OCI-LY3 (cell line): ENCODE results near the gene PCK2.
A peak's percentile ranks its signal among the peaks of the same experiment; 100 is the strongest.

Experiments used
- H2AFZ ChIP-seq: fragments of 200-600, 300-600 bp; shearing (Covaris generic); 2 replicates; pipeline ENCODE4 v1.6.0; 2014; ENCODE audit warnings: antibody characterized with exemption, low read depth, low read length
- H3K27ac ChIP-seq: fragments of 200-600, 300-600 bp; sonication (generic); 2 replicates; pipeline ENCODE4 v1.5.1; 2014; ENCODE audit warnings: mild to moderate bottlenecking, low read length, moderate library complexity, mixed read lengths
- H3K27me3 ChIP-seq: fragments of 200-600, 300-600 bp; sonication (generic); 2 replicates; pipeline ENCODE4 v1.6.1; 2014; ENCODE audit warnings: low read depth, low read length, mixed read lengths
- H3K36me3 ChIP-seq: fragments of 200-600, 300-600 bp; sonication (generic); replicated peaks from 2 replicates; pipeline ENCODE3; 2014; ENCODE audit warnings: low read depth, low read length, mixed read lengths
- H3K4me1 ChIP-seq: fragments of 300-600, 200-600 bp; sonication (generic); 2 replicates; pipeline ENCODE4 v1.6.1; 2014; ENCODE audit warnings: low read length, mixed read lengths
- H3K4me2 ChIP-seq: fragments of 200-600, 300-600 bp; sonication (generic); 2 replicates; pipeline ENCODE4 v1.6.1; 2014; ENCODE audit warnings: low read length, mixed read lengths
- H3K4me3 ChIP-seq: fragments of 300-600, 200-600 bp; sonication (generic); 2 replicates; pipeline ENCODE4 v1.5.1; 2014; ENCODE audit warnings: antibody characterized with exemption, mild to moderate bottlenecking, low read length, moderate library complexity
- H3K79me2 ChIP-seq: fragments of 300-600, 200-600 bp; shearing (Covaris generic); 2 replicates; pipeline ENCODE4 v1.6.1; 2014; ENCODE audit warnings: mild to moderate bottlenecking, low read length, mixed read lengths
- H3K9ac ChIP-seq: fragments of 300-600, 200-600 bp; shearing (Covaris generic); 2 replicates; pipeline ENCODE4 v1.6.0; 2014; ENCODE audit warnings: mild to moderate bottlenecking, low read length, moderate library complexity
- H3K9me3 ChIP-seq: fragments of 200-600, 300-600 bp; shearing (Covaris generic); 2 replicates; pipeline ENCODE4 v1.6.1; 2014; ENCODE audit warnings: low read length, mixed read lengths; ENCODE audit not compliant: insufficient read depth
- H4K20me1 ChIP-seq: fragments of 200-600, 300-600 bp; sonication (generic); 2 replicates; pipeline ENCODE4 v1.6.1; 2016; ENCODE audit warnings: low read length, mixed read lengths; ENCODE audit not compliant: insufficient read depth
- CTCF ChIP-seq: fragments of 200-600, 300-600 bp; sonication (generic); IDR thresholded peaks from 2 replicates; pipeline ENCODE4 v1.5.1; 2014; ENCODE audit warnings: antibody characterized with exemption, low read length, low read depth
- EZH2phosphoT487 ChIP-seq: fragments of 200-600 bp; shearing (Covaris generic); IDR thresholded peaks from 2 replicates; pipeline ENCODE4 v1.6.1; 2018; ENCODE audit warnings: antibody characterized with exemption, mixed run types, low read depth

Gene PCK2

GRCh38 chr14:24135584-24135833 is 41.4 kb downstream of the PCK2 start:
- Histone ChIP-seq H3K9me3 (no peaks in the 10 kb centered on the region), H2AFZ (peak overlapping the region; percentile 82), H3K9ac (peak overlapping the region; percentile 78), H3K27ac (peak overlapping the region; percentile 38), H4K20me1 (no peaks in the 10 kb centered on the region; the same call in 1 of the 2 replicates), H3K36me3 (peaks cover 29% of the 10 kb centered on the region), H3K4me2 (peak overlapping the region; percentile 89), H3K27me3 (no peaks in the 10 kb centered on the region), H3K4me3 (peak overlapping the region; percentile 94), H3K4me1 (peaks cover 34% of the 10 kb centered on the region), H3K79me2 (peaks cover 46% of the 10 kb centered on the region)
- no peak for TF ChIP-seq EZH2phosphoT487
- TF ChIP-seq CTCF = no peak

GRCh38 chr14:24135834-24136683 is 41.9 kb downstream of the PCK2 start, which contains the start of gene PSME1:
PSME1 (plus strand) TSS chr14:24136194; CDS start chr14:24136263, 69 bp downstream.
- peaks cover 31% of the 10 kb centered on the region for H3K36me3 ChIP-seq
- H3K27me3 ChIP-seq = no peaks in the 10 kb centered on the region
- H3K27ac ChIP-seq = peak within 1 kb of the TSS; percentile 87
- H2AFZ ChIP-seq = peak within 1 kb of the TSS; percentile 82
- H3K4me1 ChIP-seq = peaks cover 28% of the 10 kb centered on the region
- peak within 1 kb of the TSS; percentile 98 for H3K9ac ChIP-seq
- TF ChIP-seq EZH2phosphoT487 = no peak
- no peak for TF ChIP-seq CTCF
- no peaks in the 10 kb centered on the region; the same call in 1 of the 2 replicates for H4K20me1 ChIP-seq
- peaks cover 51% of the 10 kb centered on the region for H3K79me2 ChIP-seq
- peak within 1 kb of the TSS; percentile 94 for H3K4me2 ChIP-seq
- H3K9me3 ChIP-seq = no peaks in the 10 kb centered on the region
- peak within 1 kb of the TSS; percentile 94 for H3K4me3 ChIP-seq

GRCh38 chr14:24136684-24137528 is 42.8 kb downstream of the PCK2 start:
- peak overlapping the region; percentile 94 for H3K4me2 ChIP-seq
- peaks cover 52% of the 10 kb centered on the region for H3K79me2 ChIP-seq
- H3K4me3 ChIP-seq = peak overlapping the region; percentile 94
- H4K20me1 ChIP-seq = no peaks in the 10 kb centered on the region; the same call in 1 of the 2 replicates
- no peaks in the 10 kb centered on the region for H3K9me3 ChIP-seq
- TF ChIP-seq CTCF (no peak), EZH2phosphoT487 (no peak)
- H2AFZ ChIP-seq = no peak overlapping the region
- peaks cover 31% of the 10 kb centered on the region for H3K36me3 ChIP-seq
- peak overlapping the region; percentile 98 for H3K9ac ChIP-seq
- H3K4me1 ChIP-seq = peaks cover 27% of the 10 kb centered on the region
- H3K27ac ChIP-seq = peak overlapping the region; percentile 87
- H3K27me3 ChIP-seq = no peaks in the 10 kb centered on the region
